Tibial nerve (tissue), 4 donors: ENCODE measurements around the gene TXLNB.

Source experiments
- EP300 ChIP-seq, 2 donors: sonication (generic); formaldehyde crosslinking; IDR thresholded peaks; one replicate each; pipeline ENCODE4 v1.6.1; 2017; ENCODE audit warnings: antibody characterized with exemption in 2 of 2, mild to moderate bottlenecking in 1 of 2
- POLR2A ChIP-seq, 2 donors: fragments of 450-650 bp; IDR thresholded peaks; one replicate each; pipeline ENCODE4 v1.6.1; 2017; ENCODE audit warnings: antibody characterized with exemption in 2 of 2, mild to moderate bottlenecking in 2 of 2, moderate library complexity in 2 of 2
- TF ChIP-seq, protein P1 (sequence below), 5 experiments: fragments of 200-600 bp in 3 of 5; fragments of 450-650 bp in 2 of 5; sonication (generic) in 3 of 5; IDR thresholded peaks; one replicate each; pipeline ENCODE4 v1.5.1; 2016 to 2019; ENCODE audit warnings: antibody characterized with exemption in 5 of 5, mild to moderate bottlenecking in 3 of 5, moderate library complexity in 2 of 5

DNA sequence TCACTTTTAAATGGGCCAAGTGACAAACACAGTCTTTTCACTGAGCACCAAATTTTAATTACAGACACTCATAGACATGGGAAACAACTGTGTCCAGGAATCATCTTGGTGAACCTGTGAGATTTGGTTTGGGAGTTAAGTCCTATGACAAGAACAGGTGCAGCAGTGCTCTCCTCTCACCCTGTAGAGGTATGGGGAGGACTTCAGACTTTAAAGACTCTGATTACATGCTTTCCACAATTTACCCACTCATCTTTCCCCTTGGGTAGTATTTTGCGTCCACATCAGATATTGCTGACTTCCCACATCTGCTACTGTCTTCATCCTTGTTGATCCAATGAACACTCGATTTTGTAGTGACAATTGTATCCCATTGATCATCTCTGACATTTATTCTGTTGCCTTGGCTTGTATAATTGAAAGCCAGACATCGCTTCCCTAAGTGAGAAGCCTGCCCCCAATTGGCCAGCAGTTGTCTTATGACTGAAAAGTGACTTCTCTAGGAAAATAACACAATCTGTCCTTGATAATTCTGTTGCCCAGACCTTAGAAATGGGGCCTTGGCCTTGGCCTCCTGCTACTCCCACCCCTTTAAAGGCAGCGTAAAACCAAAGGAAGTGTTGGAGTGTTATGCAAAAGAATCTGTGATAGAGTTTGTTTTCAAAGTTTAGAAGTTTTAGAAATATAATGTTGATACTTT is 40.0 kb downstream of the TXLNB start:
- TF ChIP-seq, protein P1, sequence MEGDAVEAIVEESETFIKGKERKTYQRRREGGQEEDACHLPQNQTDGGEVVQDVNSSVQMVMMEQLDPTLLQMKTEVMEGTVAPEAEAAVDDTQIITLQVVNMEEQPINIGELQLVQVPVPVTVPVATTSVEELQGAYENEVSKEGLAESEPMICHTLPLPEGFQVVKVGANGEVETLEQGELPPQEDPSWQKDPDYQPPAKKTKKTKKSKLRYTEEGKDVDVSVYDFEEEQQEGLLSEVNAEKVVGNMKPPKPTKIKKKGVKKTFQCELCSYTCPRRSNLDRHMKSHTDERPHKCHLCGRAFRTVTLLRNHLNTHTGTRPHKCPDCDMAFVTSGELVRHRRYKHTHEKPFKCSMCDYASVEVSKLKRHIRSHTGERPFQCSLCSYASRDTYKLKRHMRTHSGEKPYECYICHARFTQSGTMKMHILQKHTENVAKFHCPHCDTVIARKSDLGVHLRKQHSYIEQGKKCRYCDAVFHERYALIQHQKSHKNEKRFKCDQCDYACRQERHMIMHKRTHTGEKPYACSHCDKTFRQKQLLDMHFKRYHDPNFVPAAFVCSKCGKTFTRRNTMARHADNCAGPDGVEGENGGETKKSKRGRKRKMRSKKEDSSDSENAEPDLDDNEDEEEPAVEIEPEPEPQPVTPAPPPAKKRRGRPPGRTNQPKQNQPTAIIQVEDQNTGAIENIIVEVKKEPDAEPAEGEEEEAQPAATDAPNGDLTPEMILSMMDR (IDR thresholded peaks at IDR 0.05): no peak
- TF ChIP-seq POLR2A (IDR thresholded peaks at IDR 0.05) (no peak), EP300 (IDR thresholded peaks at IDR 0.05) (no peak)
